GM19438 (cell line): Measurements from ENCODE around the gene ATG4B.
"Not testable (repeated sequence)": the region's sequence is repeated elsewhere in the genome, so short reads cannot be mapped to it uniquely, and the experiment has no call there.

Source experiments
- ATAC-seq: cut with Tn5 transposase; IDR thresholded peaks from one replicate; pipeline ENCODE4 v1.9.1; 2021; ENCODE audit warnings: low read depth; ENCODE audit not compliant: unreplicated experiment

ATG4B gene

GRCh38 chr2:241660593-241661213, 23.2 kb downstream of the ATG4B start:
- ATAC-seq = no peak

- not testable (repeated sequence) for ATAC-seq
Observed at GRCh38 chr2:241662731-241663130, 25.2 kb downstream of the ATG4B start.

GRCh38 chr2:241665731-241666440, 28.4 kb downstream of the ATG4B start:
- ATAC-seq = no peak

- no peak for ATAC-seq
Observed at GRCh38 chr2:241666627-241667400, 29.3 kb downstream of the ATG4B start.

GRCh38 chr2:241668354-241668753, 30.9 kb downstream of the ATG4B start:
- ATAC-seq = no peak

GRCh38 chr2:241668839-241669238, 31.3 kb downstream of the ATG4B start:
- ATAC-seq = no peak

GRCh38 chr2:241670333-241671110, 33.0 kb downstream of the ATG4B start:
- no peak for ATAC-seq

GRCh38 chr2:241671457-241672240, 34.2 kb downstream of the ATG4B start:
- ATAC-seq = no peak

- no peak for ATAC-seq
Observed at GRCh38 chr2:241672243-241673188, 35.0 kb downstream of the ATG4B start.

GRCh38 chr2:241673189-241673663, 35.7 kb downstream of the ATG4B start:
- ATAC-seq = no peak

GRCh38 chr2:241673797-241674725, 36.6 kb downstream of the ATG4B start:
- ATAC-seq = no peak

- no peak for ATAC-seq
Observed at GRCh38 chr2:241675885-241676284, 38.4 kb downstream of the ATG4B start.

- ATAC-seq = no peak
Observed at GRCh38 chr2:241676665-241677064, 39.2 kb downstream of the ATG4B start.

GRCh38 chr2:241677392-241677791, 39.9 kb downstream of the ATG4B start:
- no peak for ATAC-seq

- ATAC-seq = no peak
Observed at GRCh38 chr2:241678307-241678706, 40.8 kb downstream of the ATG4B start.

- no peak for ATAC-seq
Observed at GRCh38 chr2:241678784-241679540, 41.5 kb downstream of the ATG4B start.

- no peak for ATAC-seq
Observed at GRCh38 chr2:241680044-241680443, 42.6 kb downstream of the ATG4B start.
